ENCODE data around the gene PDE10A. TPM values are rescaled to one million over a fixed set of nuclear protein-coding genes. Genes with fewer than 3 reads are reported as not detected.

Gene PDE10A
- total RNA-seq, 1 experiment from 2014 or later: 0.31 TPM

DNA sequence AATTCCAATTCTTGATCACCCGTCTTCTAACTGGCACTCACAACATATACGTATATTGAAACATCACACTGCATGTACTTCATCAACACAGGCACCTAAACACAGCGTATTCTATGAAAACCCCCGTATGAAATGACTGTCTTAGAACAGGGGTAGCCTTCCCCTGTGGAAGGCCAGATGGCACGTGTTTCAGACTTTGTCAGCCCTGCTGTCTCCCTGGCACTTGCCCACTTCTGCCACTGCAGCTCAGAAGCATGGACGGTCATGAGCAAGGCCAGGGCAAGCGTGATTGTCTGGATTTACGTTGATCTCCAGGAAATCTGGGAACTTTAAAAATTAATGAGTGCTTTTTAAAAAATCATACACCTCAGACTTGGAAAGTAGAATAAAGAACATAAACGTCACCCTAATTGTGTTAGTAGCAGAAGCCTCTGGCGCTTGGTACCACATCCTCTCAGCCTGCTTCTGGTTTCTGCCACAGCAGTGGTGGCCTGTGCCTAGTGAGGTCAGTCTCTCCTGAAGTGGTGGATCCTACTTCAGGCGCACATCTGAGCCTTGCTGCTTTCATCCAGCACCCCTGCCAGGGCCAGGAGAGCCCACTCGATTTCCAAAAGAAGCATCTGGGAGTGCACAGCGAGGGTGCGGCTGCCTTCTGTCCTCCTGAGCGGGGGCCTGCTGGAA is 18.3 kb downstream of the PDE10A start:
- no CpG with 5 or more reads among the region's 15 CpGs for WGBS (ENCODE audit: extremely low coverage, insufficient read length, low lambda C conversion rate)
- Histone ChIP-seq H4K91ac (ENCODE audit: insufficient read length, low read depth, low read length) (no peak overlapping the region), H2BK15ac (ENCODE audit: low read depth, low read length) (no peak overlapping the region), H2BK120ac (ENCODE audit: low read depth, low read length, poor library complexity, severe bottlenecking) (no peak overlapping the region), H4K20me1 (ENCODE audit: control insufficient read depth, insufficient read depth, insufficient read length) (no peaks in the 10 kb centered on the region), H3T11ph (ENCODE audit: low read length) (no peak overlapping the region), H3K56ac (ENCODE audit: insufficient read length, low read depth, low read length) (no peak overlapping the region), H3K23me2 (ENCODE audit: insufficient read length, low read depth, low read length, poor library complexity, severe bottlenecking) (no peaks in the 10 kb centered on the region), H3K9ac (ENCODE audit: extremely low read depth, insufficient read length, low read length) (no peak overlapping the region), H2BK12ac (ENCODE audit: insufficient read length, low read depth, low read length) (no peak overlapping the region), H3K23ac (ENCODE audit: insufficient read length, low read depth, low read length) (no peak overlapping the region), H2AK5ac (ENCODE audit: insufficient read length, low read length) (no peak overlapping the region), H2AFZ (ENCODE audit: low read length) (no peak overlapping the region), H3K4me2 (ENCODE audit: insufficient read depth, insufficient read length, low read length) (no peak overlapping the region), H3K79me2 (ENCODE audit: insufficient read depth, low read length) (no peaks in the 10 kb centered on the region), H3K27me3 (ENCODE audit: insufficient read depth, low read length) (no peaks in the 10 kb centered on the region), H2BK20ac (ENCODE audit: low read depth, low read length, poor library complexity, severe bottlenecking) (no peak overlapping the region), H3K79me1 (ENCODE audit: insufficient read depth, low read depth, low read length, poor library complexity, severe bottlenecking) (no peaks in the 10 kb centered on the region), H3K9me3 (ENCODE audit: control insufficient read depth, low read depth, low read length) (no peaks in the 10 kb centered on the region), H3K27ac (ENCODE audit: insufficient read length, low read depth, low read length) (no peak overlapping the region), H3K4me1 (ENCODE audit: insufficient read depth, low read length) (0 out of 2 replicates have a peak, but pooled peaks cover 2% of the 10 kb centered on the region), H3K14ac (ENCODE audit: insufficient read depth, low read length) (no peak overlapping the region), H2BK5ac (ENCODE audit: insufficient read length, low read length) (no peak overlapping the region), H3K4ac (ENCODE audit: low read depth, low read length) (no peak overlapping the region), H4K5ac (ENCODE audit: insufficient read length, low read depth, low read length) (no peak overlapping the region), H4K8ac (replicated peaks; ENCODE audit: insufficient read length, low read depth, low read length) (no peak overlapping the region), H3K18ac (ENCODE audit: insufficient read length, low read depth, low read length) (no peak overlapping the region)
- H3K4me1 Mint-ChIP-seq: peaks cover 3 to 9% of the 10 kb centered on the region in 2 experiments; a peak in 3 of 4 replicates
- H3K4me3 Mint-ChIP-seq: no peak overlapping the region
- no peaks in the 10 kb centered on the region for H3K9me3 Mint-ChIP-seq
- no peaks in the 10 kb centered on the region for H3K36me3 Mint-ChIP-seq (ENCODE audit: insufficient read depth in 1 of 3, low read depth in 3 of 3)
- H3K27ac Mint-ChIP-seq: peak overlapping the region in 1 of 3 experiments; percentile 53; a peak in 1 of 7 replicates
- no peak for DNase-seq
- H3K27me3 Mint-ChIP-seq (ENCODE audit: low read depth): no peaks in the 10 kb centered on the region; the same call in 1 of the 2 replicates
- TF ChIP-seq CTCF (conservative IDR thresholded peaks at IDR 0.05): no peak

Measured in H9 (cell line).